ENCODE measurements around the gene PGAP6.

Gene PGAP6

GRCh38 chr16:330741-331140 lies 51.0 kb downstream of the PGAP6 start:
- DNase-seq (ENCODE audit: low read depth), result no peak

GRCh38 chr16:325375-326145 lies 56.2 kb downstream of the PGAP6 start:
- DNase-seq (ENCODE audit: low read depth), result no peak

GRCh38 chr16:324451-325334 lies 57.1 kb downstream of the PGAP6 start:
- DNase-seq (ENCODE audit: low read depth), result no peak

- DNase-seq (ENCODE audit: low read depth), result no peak
Measured at GRCh38 chr16:324201-324450, 57.7 kb downstream of the PGAP6 start.

GRCh38 chr16:322476-323143 lies 59.2 kb downstream of the PGAP6 start:
- no peak for DNase-seq (ENCODE audit: low read depth)

- no peak for DNase-seq (ENCODE audit: low read depth)
Measured at GRCh38 chr16:321532-321931, 60.2 kb downstream of the PGAP6 start.
